Measurements from ENCODE around the gene MAPK6. TPM values are rescaled to one million over a fixed set of nuclear protein-coding genes. Genes with fewer than 3 reads are reported as not detected.

The MAPK6 gene
- total and polyA plus RNA-seq, 9 of the 15 experiments (the other 6 are each of a cell fraction or from before 2014, with no cell fraction given): 28.5 to 97.1 (median 74.0) TPM

DNA sequence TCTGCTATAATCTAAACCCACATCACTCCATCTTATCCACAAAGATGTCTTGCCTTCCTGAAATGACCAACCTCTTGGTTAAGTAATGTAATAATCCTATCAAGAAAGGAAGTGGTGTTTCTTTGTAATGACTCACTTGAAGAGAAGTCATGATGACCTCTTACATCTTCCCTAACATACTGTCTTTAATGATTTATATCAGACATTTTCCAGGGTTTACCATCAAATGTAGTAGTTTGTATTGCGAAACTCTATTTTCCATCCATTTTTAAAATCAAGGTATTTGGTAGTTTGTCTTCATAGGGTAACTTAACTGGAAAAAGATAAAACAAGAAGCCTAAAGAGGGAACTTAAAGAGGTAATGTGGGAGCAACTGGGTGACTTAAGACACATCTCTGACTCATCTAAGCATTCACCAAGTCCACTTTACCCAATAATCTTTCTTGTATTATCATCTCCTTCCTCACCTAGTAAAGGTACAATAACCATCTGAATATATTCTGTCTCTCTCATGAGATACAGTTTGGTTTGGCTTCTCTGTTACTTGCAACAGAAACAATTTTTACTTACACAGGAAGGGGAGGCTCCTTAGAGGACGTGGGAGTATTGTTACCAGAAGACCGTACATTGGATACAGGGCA lies 5.7 kb upstream of the MAPK6 start (continued):
- TF ChIP-seq, protein P1, sequence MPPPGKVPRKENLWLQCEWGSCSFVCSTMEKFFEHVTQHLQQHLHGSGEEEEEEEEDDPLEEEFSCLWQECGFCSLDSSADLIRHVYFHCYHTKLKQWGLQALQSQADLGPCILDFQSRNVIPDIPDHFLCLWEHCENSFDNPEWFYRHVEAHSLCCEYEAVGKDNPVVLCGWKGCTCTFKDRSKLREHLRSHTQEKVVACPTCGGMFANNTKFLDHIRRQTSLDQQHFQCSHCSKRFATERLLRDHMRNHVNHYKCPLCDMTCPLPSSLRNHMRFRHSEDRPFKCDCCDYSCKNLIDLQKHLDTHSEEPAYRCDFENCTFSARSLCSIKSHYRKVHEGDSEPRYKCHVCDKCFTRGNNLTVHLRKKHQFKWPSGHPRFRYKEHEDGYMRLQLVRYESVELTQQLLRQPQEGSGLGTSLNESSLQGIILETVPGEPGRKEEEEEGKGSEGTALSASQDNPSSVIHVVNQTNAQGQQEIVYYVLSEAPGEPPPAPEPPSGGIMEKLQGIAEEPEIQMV (tag; conservative IDR thresholded peaks at IDR 0.05; ENCODE audit: low read depth): no peak
- TF ChIP-seq MAFF (IDR thresholded peaks at IDR 0.05; ENCODE audit: low read length) (no peak), THAP7 (CRISPR knock-in tag; IDR thresholded peaks at IDR 0.05) (no peak), MAZ (CRISPR knock-in tag; conservative IDR thresholded peaks at IDR 0.05 in 1 of 2, IDR thresholded peaks at IDR 0.05 in 1 of 2) (0 out of 4 replicates have a peak, but pooled peaks of 1 of the 2 experiments have one; percentile 7), SMARCC2 (IDR thresholded peaks at IDR 0.05; ENCODE audit: low read depth) (0 out of 2 replicates have a peak, but pooled peaks have one; percentile 61), SAFB (IDR thresholded peaks at IDR 0.05; ENCODE audit: borderline replicate concordance, low read depth, low read length) (no peak), ZNF79 (CRISPR knock-in tag; IDR thresholded peaks at IDR 0.05; ENCODE audit: low read depth) (no peak), ZNF584 (CRISPR knock-in tag; IDR thresholded peaks at IDR 0.05; ENCODE audit: low read depth) (peak; percentile 62; the same call in 1 of the 2 replicates), MYNN (IDR thresholded peaks at IDR 0.05) (no peak), MYNN (CRISPR knock-in tag; IDR thresholded peaks at IDR 0.05) (no peak), HNRNPK (IDR thresholded peaks at IDR 0.05; ENCODE audit: low read depth, low read length, poor library complexity, severe bottlenecking) (no peak), MECOM (CRISPR knock-in tag; IDR thresholded peaks at IDR 0.05) (0 out of 2 replicates have a peak, but pooled peaks have one; percentile 21), POLR3A (IDR thresholded peaks at IDR 0.05; ENCODE audit: borderline replicate concordance, extremely low read depth, insufficient read depth, insufficient read length) (no peak), MLLT1 (IDR thresholded peaks at IDR 0.05) (no peak)
- TF ChIP-seq, protein P2, sequence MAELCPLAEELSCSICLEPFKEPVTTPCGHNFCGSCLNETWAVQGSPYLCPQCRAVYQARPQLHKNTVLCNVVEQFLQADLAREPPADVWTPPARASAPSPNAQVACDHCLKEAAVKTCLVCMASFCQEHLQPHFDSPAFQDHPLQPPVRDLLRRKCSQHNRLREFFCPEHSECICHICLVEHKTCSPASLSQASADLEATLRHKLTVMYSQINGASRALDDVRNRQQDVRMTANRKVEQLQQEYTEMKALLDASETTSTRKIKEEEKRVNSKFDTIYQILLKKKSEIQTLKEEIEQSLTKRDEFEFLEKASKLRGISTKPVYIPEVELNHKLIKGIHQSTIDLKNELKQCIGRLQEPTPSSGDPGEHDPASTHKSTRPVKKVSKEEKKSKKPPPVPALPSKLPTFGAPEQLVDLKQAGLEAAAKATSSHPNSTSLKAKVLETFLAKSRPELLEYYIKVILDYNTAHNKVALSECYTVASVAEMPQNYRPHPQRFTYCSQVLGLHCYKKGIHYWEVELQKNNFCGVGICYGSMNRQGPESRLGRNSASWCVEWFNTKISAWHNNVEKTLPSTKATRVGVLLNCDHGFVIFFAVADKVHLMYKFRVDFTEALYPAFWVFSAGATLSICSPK (IDR thresholded peaks at IDR 0.05; ENCODE audit: borderline replicate concordance): no peak
- TF ChIP-seq, protein P3, sequence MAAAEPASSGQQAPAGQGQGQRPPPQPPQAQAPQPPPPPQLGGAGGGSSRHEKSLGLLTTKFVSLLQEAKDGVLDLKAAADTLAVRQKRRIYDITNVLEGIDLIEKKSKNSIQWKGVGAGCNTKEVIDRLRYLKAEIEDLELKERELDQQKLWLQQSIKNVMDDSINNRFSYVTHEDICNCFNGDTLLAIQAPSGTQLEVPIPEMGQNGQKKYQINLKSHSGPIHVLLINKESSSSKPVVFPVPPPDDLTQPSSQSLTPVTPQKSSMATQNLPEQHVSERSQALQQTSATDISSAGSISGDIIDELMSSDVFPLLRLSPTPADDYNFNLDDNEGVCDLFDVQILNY (CRISPR knock-in tag; IDR thresholded peaks at IDR 0.05): no peak

Measured in K562 (cell line).